Tibial nerve (tissue), 3 donors: ENCODE data around the gene RTCB.

Source experiments
- CTCF ChIP-seq, 5 experiments: fragments of 200-600 bp in 3 of 5; fragments of 450-650 bp in 2 of 5; sonication (generic) in 3 of 5; IDR thresholded peaks; one replicate each; pipeline ENCODE4 v1.5.1; 2016 to 2019; ENCODE audit warnings: antibody characterized with exemption in 5 of 5, mild to moderate bottlenecking in 3 of 5, moderate library complexity in 2 of 5
- POLR2A ChIP-seq, 2 donors: fragments of 450-650 bp; IDR thresholded peaks; one replicate each; pipeline ENCODE4 v1.6.1; 2017; ENCODE audit warnings: antibody characterized with exemption in 2 of 2, mild to moderate bottlenecking in 2 of 2, moderate library complexity in 2 of 2

GRCh38 chr22:32407936-32408335 is 4.1 kb downstream of the RTCB start:
- TF ChIP-seq CTCF (IDR thresholded peaks at IDR 0.05) (no peak), POLR2A (IDR thresholded peaks at IDR 0.05) (no peak)
